BE2C (cell line): ENCODE measurements around the gene MAD2L2.

Experiments
- DNase-seq: peaks from one replicate; pipeline ENCODE4 v3.0.0-alpha.2; 2020
- H3K27me3 ChIP-seq: fragments of 250-450 bp; sonication (Bioruptor Pico); 2 replicates; pipeline ENCODE4 v1.5.1; 2020; ENCODE audit warnings: mild to moderate bottlenecking
- H3K36me3 ChIP-seq: fragments of 250-450 bp; sonication (Bioruptor Pico); 2 replicates; pipeline ENCODE4 v1.5.1; 2020; ENCODE audit warnings: mild to moderate bottlenecking
- H3K4me1 ChIP-seq: fragments of 250-450 bp; sonication (Bioruptor Pico); 2 replicates; pipeline ENCODE4 v1.5.1; 2020
- H3K4me3 ChIP-seq: 2 replicates; pipeline ENCODE4 v1.5.1; 2011; ENCODE audit warnings: low read depth, low read length
- H3K9me3 ChIP-seq: fragments of 250-450 bp; sonication (Bioruptor Pico); 2 replicates; pipeline ENCODE4 v1.5.1; 2020
- CTCF ChIP-seq: IDR thresholded peaks from 2 replicates; pipeline ENCODE4 v1.5.1; 2012; ENCODE audit warnings: mild to moderate bottlenecking, low read depth, low read length

MAD2L2 gene

GRCh38 chr1:11675325-11675724 is 5.6 kb downstream of the MAD2L2 start:
- no peaks in the 10 kb centered on the region for H3K4me1 ChIP-seq
- no peak overlapping the region for H3K4me3 ChIP-seq
- H3K27me3 ChIP-seq = no peaks in the 10 kb centered on the region
- H3K9me3 ChIP-seq = no peaks in the 10 kb centered on the region
- H3K36me3 ChIP-seq = no peaks in the 10 kb centered on the region
- TF ChIP-seq CTCF = no peak
- no peak for DNase-seq

GRCh38 chr1:11674488-11674887 is 6.5 kb downstream of the MAD2L2 start:
- Histone ChIP-seq H3K9me3 (no peaks in the 10 kb centered on the region), H3K4me3 (no peak overlapping the region), H3K27me3 (no peaks in the 10 kb centered on the region), H3K36me3 (no peaks in the 10 kb centered on the region), H3K4me1 (no peaks in the 10 kb centered on the region)
- TF ChIP-seq CTCF = no peak
- DNase-seq = no peak

GRCh38 chr1:11673089-11673769 is 7.7 kb downstream of the MAD2L2 start:
- H3K36me3 ChIP-seq = no peaks in the 10 kb centered on the region
- no peak for TF ChIP-seq CTCF
- no peak for DNase-seq
- H3K4me3 ChIP-seq = no peak overlapping the region
- H3K9me3 ChIP-seq = no peaks in the 10 kb centered on the region
- no peaks in the 10 kb centered on the region for H3K4me1 ChIP-seq
- no peaks in the 10 kb centered on the region for H3K27me3 ChIP-seq

- DNase-seq = no peak
- H3K9me3 ChIP-seq = no peaks in the 10 kb centered on the region
- no peaks in the 10 kb centered on the region for H3K27me3 ChIP-seq
- no peak for TF ChIP-seq CTCF
- no peak overlapping the region for H3K4me3 ChIP-seq
- no peaks in the 10 kb centered on the region for H3K4me1 ChIP-seq
- H3K36me3 ChIP-seq = no peaks in the 10 kb centered on the region
Observed at GRCh38 chr1:11671544-11672286, 9.2 kb downstream of the MAD2L2 start.

- DNase-seq = no peak
- no peaks in the 10 kb centered on the region for H3K9me3 ChIP-seq
- TF ChIP-seq CTCF = no peak
- no peak overlapping the region for H3K4me3 ChIP-seq
- H3K4me1 ChIP-seq = no peaks in the 10 kb centered on the region
- no peaks in the 10 kb centered on the region for H3K27me3 ChIP-seq
- no peaks in the 10 kb centered on the region for H3K36me3 ChIP-seq
Observed at GRCh38 chr1:11671205-11671543, 9.8 kb downstream of the MAD2L2 start.

GRCh38 chr1:11670747-11671146 is 10.2 kb downstream of the MAD2L2 start:
- DNase-seq = no peak
- Histone ChIP-seq H3K4me3 (no peak overlapping the region), H3K27me3 (no peaks in the 10 kb centered on the region), H3K4me1 (no peaks in the 10 kb centered on the region), H3K36me3 (no peaks in the 10 kb centered on the region), H3K9me3 (no peaks in the 10 kb centered on the region)
- TF ChIP-seq CTCF = no peak
